Upper lobe of left lung (tissue), 4 donors: ENCODE data around the gene CASP10.

Source experiments
- EP300 ChIP-seq, 4 donors: sonication (generic); formaldehyde crosslinking; IDR thresholded peaks; one replicate each; pipeline ENCODE4 v1.5.1; 2017; ENCODE audit warnings: antibody characterized with exemption in 4 of 4, control low read depth in 2 of 4
- POLR2A ChIP-seq, 4 donors: fragments of 450-650 bp; IDR thresholded peaks; one replicate each; pipeline ENCODE4 v1.5.1; 2016 to 2017; ENCODE audit warnings: antibody characterized with exemption in 4 of 4, mild to moderate bottlenecking in 2 of 4
- POLR2AphosphoS5 ChIP-seq, 2 donors: sonication (generic); formaldehyde crosslinking; IDR thresholded peaks; one replicate each; pipeline ENCODE4 v1.5.1; 2017; ENCODE audit warnings: antibody characterized with exemption in 2 of 2
- TF ChIP-seq, protein P1 (sequence below), 6 experiments: fragments of 450-650 bp in 4 of 6; fragments of 200-600 bp in 2 of 6; sonication (generic) in 2 of 6; IDR thresholded peaks; one replicate each; pipeline ENCODE4 v1.5.1; 2016 to 2019; ENCODE audit warnings: antibody characterized with exemption in 6 of 6

DNA sequence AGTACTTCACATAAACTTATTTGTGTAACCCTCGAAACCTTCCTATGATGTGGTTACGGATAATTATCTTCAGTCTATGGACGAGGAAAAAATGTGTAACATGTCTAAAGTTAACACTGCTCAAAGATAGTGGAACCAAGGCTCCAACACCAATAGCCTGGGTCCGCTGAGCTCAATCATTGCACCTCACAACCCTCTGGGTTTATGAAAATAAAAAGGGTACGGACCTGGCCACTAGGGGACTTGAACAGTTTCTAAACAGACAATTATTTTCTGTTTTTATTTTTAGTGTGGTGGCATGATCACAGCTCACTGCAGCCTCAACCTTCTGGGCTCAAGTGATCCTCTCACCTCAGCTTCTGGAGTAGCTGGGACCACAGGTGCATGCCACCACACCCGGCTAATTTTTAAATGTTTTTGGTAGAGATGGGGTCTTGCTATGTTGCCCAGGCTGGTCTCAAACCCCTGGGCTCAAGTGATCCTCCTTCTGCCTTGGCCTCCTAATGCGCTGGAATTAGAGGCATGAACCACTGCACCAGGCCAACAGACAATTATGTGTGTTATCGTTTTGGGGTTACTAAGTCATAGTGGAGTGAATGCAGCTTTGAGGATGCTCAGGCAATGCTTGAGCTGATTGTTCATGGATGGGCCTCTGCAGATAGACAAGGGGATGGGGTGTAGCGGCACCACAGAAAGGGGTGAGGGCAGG is 87.5 kb downstream of the CASP10 start:
- TF ChIP-seq, protein P1, sequence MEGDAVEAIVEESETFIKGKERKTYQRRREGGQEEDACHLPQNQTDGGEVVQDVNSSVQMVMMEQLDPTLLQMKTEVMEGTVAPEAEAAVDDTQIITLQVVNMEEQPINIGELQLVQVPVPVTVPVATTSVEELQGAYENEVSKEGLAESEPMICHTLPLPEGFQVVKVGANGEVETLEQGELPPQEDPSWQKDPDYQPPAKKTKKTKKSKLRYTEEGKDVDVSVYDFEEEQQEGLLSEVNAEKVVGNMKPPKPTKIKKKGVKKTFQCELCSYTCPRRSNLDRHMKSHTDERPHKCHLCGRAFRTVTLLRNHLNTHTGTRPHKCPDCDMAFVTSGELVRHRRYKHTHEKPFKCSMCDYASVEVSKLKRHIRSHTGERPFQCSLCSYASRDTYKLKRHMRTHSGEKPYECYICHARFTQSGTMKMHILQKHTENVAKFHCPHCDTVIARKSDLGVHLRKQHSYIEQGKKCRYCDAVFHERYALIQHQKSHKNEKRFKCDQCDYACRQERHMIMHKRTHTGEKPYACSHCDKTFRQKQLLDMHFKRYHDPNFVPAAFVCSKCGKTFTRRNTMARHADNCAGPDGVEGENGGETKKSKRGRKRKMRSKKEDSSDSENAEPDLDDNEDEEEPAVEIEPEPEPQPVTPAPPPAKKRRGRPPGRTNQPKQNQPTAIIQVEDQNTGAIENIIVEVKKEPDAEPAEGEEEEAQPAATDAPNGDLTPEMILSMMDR (IDR thresholded peaks at IDR 0.05): no peak
- TF ChIP-seq POLR2A (IDR thresholded peaks at IDR 0.05) (no peak), POLR2AphosphoS5 (IDR thresholded peaks at IDR 0.05) (no peak), EP300 (IDR thresholded peaks at IDR 0.05) (no peak)
